GM19468 (cell line): Measurements from ENCODE around the gene PET100.

Experiments used
- ATAC-seq: cut with Tn5 transposase; IDR thresholded peaks from one replicate; pipeline ENCODE4 v1.9.1; 2021; ENCODE audit warnings: mild to moderate bottlenecking, moderate library complexity, moderate number of reproducible peaks; ENCODE audit not compliant: unreplicated experiment; ENCODE audit errors: extremely low read depth

The PET100 gene

DNA sequence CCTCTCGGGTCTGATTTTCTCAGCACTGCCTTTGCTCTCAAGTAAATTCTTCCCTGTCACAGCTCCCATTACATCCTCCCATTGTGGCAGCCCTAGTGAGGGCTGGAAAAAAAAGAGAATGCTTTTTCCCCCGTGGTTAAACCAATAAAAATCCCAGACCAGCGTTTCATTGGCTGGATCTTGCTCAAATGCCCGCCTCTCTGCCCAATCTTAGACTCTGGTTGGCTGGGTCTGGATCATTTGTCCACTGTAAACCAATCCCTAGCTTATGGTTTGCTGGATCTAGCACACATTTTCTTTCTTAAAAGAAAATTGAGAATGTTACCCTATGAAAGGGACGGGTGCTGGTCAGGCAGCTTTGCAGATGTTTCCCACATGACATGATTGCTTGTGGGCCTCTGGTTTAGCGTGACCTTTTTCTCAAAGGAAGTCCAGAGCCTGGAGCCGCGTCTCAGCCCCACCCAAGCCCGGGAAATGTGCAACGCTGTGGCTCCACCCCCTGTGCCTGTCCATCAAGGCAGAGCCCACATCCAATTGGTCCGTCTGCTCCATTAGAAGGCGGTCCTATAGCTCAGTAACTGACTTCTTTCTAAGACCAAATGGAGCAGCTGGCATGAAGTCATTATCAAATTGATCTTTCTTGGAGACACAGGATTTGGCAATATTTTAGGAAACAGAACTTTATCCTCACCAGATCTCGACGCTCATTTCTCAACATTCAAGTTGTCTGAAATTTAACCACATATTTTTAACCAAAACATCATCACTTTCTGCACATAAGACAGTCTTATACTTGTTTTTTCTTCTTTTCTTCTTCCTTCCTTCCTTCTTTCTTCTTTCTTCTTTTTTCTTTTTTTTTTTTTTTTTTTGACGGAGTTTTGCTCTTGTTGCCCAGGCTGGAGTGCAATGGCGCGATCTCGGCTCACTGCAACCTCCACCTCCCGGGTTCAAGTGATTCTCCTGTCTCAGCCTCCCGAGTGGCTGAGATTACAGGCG lies 44.7 kb downstream of the PET100 start:
- ATAC-seq, result no peak

DNA sequence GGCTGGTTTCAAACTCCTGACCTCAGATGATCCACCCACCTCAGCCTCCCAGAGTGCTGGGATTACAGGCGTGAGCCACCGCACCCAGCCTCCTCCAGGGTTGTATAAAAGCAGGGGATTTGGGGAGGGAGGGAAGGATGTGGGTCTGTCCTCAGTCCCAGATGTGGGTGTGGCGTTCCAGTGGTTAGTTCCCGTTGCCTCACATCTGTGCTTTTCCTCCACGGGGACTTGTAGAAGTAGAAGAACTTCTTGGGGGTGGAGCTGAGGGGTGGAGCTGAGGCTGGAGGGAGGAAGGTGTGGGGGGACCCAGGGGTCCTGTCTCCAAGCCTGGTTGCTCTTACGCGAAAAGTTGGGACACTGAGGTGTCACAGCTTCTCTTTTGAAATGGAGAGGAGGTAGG lies 46.8 kb downstream of the PET100 start:
- ATAC-seq, result no peak

DNA sequence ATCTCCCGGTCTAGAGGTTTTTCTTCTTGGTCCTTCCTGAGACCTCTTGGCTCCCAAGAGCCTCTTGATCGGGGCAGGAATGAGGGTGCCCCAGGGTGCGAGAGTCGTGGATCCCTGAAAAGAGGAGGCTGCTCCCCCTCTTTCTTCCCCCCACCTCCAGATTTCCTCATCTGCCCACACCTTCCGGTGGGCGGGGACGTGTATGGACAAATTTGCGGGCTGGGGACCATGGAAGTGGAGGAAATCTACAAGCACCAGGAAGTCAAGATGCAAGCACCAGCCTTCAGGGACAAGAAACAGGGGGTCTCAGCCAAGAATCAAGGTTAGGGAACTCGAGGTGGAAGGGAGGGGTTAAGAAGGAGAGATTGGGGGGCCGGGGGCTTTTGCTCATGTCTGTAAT lies 47.3 kb downstream of the PET100 start, which contains the start of gene MCEMP1:
MCEMP1 (plus strand) TSS at position 237 of the 400 bp plus-strand sequence; CDS start at position 268, 31 bp downstream.
- no peak for ATAC-seq

DNA sequence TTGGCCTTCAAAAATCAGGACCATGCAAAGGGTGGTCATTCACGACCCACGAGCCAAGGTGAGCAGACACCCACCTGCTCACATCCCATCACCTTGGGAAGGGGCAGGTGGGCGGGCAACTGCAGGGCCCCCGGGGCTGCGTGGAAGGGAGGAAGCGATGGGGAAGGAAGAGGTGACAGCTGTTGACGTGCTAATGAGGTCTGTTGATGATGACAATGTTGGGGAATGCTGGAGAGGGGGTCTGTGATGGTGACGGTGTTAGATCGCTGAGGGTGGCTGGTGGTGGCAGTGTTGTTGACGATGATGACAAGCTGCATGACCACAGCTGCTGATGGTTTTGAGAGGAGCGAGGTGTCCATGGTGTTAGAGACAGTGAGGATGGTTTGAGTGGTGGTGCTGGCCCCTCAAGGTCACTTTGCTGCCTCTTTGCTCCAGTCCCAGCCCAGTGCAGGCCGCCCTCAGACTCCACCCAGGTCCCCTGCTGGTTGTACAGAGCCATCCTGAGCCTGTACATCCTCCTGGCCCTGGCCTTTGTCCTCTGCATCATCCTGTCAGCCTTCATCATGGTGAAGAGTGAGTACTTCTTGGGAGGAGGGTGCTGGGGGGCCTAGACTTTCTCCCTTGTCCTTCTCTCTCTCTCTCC lies 48.2 kb downstream of the PET100 start:
- ATAC-seq, result no peak

DNA sequence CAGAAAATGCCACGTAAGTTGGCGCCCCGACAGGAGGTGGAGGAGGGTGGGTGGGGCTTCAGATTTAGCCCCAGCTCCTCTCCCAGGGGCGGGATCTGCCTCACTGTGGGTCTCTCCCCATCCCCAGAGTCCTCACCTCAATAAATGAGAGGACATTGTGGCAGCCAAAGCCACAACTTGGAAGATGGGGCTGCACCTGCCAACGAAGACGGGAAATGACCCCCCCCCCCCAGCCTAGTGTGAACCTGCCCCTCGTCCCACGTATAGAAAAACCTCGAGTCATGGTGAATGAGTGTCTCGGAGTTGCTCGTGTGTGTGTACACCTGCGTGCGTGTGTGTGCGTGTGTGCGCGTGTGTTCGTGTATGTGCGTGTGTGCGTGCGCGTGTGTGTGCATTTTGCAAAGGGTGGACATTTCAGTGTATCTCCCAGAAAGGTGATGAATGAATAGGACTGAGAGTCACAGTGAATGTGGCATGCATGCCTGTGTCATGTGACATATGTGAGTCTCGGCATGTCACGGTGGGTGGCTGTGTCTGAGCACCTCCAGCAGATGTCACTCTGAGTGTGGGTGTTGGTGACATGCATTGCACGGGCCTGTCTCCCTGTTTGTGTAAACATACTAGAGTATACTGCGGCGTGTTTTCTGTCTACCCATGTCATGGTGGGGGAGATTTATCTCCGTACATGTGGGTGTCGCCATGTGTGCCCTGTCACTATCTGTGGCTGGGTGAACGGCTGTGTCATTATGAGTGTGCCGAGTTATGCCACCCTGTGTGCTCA lies 49.6 kb downstream of the PET100 start:
- no peak for ATAC-seq

DNA sequence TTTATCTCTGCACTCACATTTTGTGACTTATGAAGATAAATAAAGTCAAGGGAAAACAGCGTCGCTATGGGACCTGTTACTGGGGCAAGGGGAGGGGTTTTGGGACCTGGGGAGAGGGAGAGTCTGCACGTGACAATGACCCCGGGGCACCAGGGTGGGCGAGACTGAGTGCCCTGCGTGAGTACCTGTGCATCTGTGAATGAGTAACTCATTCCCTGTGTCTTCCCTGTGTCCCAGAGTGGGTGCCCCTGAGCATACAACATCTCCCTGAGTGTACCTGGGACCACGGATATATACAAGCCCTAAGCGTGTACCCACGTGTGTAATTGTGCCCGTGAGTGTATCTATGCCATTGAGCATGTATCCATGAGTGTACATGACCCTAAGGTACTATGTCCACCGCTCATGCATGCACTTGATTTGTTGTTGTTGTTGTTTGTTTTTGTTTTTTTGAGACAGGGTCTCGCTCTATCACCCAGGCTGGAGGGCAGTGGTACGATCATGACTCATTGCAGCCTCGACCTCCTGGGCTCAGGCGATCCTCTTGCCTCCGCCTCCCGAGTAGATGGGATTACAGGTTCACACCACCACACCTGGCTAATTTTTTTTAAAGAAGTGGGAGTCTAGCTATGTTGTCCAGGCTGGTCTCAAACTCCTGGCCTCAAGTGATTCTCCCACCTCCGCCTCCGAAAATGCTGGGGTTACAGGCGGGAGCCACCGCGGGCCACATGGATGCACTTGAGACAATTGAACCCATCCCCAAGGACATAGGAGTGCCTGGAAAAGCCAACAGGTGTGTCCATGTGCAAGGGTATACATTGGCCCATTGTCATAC lies 50.4 kb downstream of the PET100 start:
- no peak for ATAC-seq

DNA sequence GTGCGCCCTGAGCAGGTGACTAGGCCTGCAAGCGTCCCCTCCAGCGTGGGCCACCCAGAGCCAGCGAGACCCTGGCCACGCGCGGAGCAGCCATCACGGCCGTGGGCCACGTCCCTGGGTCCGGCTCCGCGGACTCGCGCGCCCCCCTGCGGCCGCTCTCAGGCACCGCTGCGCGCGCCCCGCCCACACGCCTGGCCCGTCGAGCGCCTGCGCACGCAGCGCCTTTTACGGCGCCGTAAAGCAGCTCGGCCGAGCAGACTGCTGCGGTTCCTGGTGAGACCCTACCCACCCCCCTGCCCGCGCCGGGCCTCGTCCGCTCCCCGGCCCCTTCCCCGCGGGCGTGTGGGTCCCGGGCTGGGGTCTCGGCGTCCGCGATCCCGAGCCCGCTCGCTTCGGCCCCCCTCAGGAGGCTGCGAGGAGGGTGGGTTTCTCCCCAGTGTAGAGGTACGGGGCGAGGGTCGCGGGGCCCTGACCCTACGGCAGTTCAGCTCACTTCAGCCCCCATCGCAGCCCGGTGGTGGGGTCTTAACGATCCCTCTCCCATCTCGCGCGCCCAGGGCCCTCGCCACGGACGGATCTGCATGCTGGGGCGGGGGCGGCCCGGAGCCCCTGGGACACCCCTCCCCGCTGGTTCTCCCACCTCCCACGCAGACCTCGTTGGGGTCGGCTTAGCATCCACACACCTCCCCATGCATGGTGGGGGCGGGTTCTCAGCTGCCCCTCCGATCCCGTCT lies 51.2 kb downstream of the PET100 start, which contains the start of gene TRAPPC5:
TRAPPC5 (plus strand) TSS at position 228 of the 734 bp plus-strand sequence. CDS start 1,421 bp downstream, outside the sequence.
- ATAC-seq, result peak; percentile 13
